Mesendoderm (in vitro differentiated cells): ENCODE data around the gene KHK.

Source experiments
- DNase-seq: peaks from one replicate; pipeline ENCODE4 v3.0.0; 2013
- H2AK5ac ChIP-seq: 2 replicates; pipeline ENCODE4 v1.6.1; 2013; ENCODE audit warnings: low read length, inconsistent platforms
- H2BK120ac ChIP-seq: 2 replicates; pipeline ENCODE4 v1.6.1; 2013; ENCODE audit warnings: low read depth, mild to moderate bottlenecking, low read length, moderate library complexity, mixed read lengths
- H2BK15ac ChIP-seq: replicated peaks from 2 replicates; pipeline ENCODE4 v1.6.1; 2013; ENCODE audit warnings: low read depth, mild to moderate bottlenecking, moderate library complexity
- H2BK5ac ChIP-seq: 2 replicates; pipeline ENCODE4 v1.6.1; 2013; ENCODE audit warnings: low read length, inconsistent platforms
- H3K18ac ChIP-seq: 2 replicates; pipeline ENCODE4 v1.6.1; 2013; ENCODE audit warnings: mild to moderate bottlenecking, low read length, mixed read lengths
- H3K23ac ChIP-seq: one replicate; pipeline ENCODE4 v1.6.1; 2013; ENCODE audit warnings: low read length
- H3K27ac ChIP-seq: 2 replicates; pipeline ENCODE4 v1.5.1; 2013; ENCODE audit warnings: low read depth, mild to moderate bottlenecking, inconsistent platforms, low read length, moderate library complexity
- H3K27me3 ChIP-seq: 2 replicates; pipeline ENCODE4 v1.6.1; 2013; ENCODE audit warnings: low read length, control low read depth, mild to moderate bottlenecking, inconsistent platforms; ENCODE audit not compliant: insufficient read depth, poor library complexity
- H3K36me3 ChIP-seq: 2 replicates; pipeline ENCODE4 v1.6.1; 2013; ENCODE audit warnings: low read length, inconsistent platforms; ENCODE audit not compliant: control insufficient read depth, insufficient read depth
- H3K4ac ChIP-seq: one replicate; pipeline ENCODE4 v1.6.1; 2013; ENCODE audit warnings: low read depth, mild to moderate bottlenecking, low read length, moderate library complexity
- H3K4me1 ChIP-seq: 2 replicates; pipeline ENCODE4 v1.6.1; 2013; ENCODE audit warnings: low read depth, low read length, inconsistent platforms; ENCODE audit not compliant: control insufficient read depth
- H3K4me2 ChIP-seq: 2 replicates; pipeline ENCODE4 v1.6.1; 2013; ENCODE audit warnings: low read length
- H3K4me3 ChIP-seq: 2 replicates; pipeline ENCODE4 v1.5.1; 2013; ENCODE audit warnings: mild to moderate bottlenecking, low read length
- H3K56ac ChIP-seq: one replicate; pipeline ENCODE4 v1.6.1; 2013; ENCODE audit warnings: low read length
- H3K79me1 ChIP-seq: 2 replicates; pipeline ENCODE4 v1.6.1; 2013; ENCODE audit warnings: low read length, inconsistent platforms
- H3K79me2 ChIP-seq: 2 replicates; pipeline ENCODE4 v1.6.1; 2013; ENCODE audit warnings: mild to moderate bottlenecking, low read length; ENCODE audit not compliant: control insufficient read depth, insufficient read depth
- H3K9ac ChIP-seq: 2 replicates; pipeline ENCODE4 v1.6.1; 2013; ENCODE audit warnings: low read length, inconsistent platforms
- H4K5ac ChIP-seq: one replicate; pipeline ENCODE4 v1.6.1; 2013; ENCODE audit warnings: low read length
- H4K8ac ChIP-seq: one replicate; pipeline ENCODE4 v1.6.1; 2013; ENCODE audit warnings: low read depth, mild to moderate bottlenecking, control low read depth, low read length, moderate library complexity
- WGBS: extraction: QIAGEN DNeasy Blood & Tissue Kit; methylation state at CpG from one replicate; pipeline ENCODE4 v1.1.7; 2013; ENCODE audit warnings: low lambda C conversion rate, missing lambda C conversion rate; ENCODE audit not compliant: insufficient coverage; ENCODE audit errors: extremely low coverage; 5-methylcytosine and 5-hydroxymethylcytosine counted together

KHK gene

DNA sequence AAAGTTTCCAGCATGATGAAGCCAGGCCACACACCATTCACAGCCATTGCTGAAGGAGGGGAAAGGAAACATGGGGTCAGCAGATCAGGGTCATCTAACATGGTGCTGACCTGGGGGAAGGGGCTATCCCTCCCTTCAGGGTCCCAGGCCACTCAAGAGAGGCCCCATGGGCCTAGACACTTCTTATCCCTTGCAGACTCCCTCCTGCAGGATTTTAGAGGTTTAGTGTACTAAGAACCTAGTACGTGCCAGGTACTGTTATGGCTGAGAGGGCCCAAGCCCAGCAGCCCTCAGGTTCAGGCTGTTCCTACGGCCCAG, 8.8 kb downstream of the KHK start:
- no peak overlapping the region for H3K4me3 ChIP-seq
- no peak overlapping the region for H3K27ac ChIP-seq
- H3K79me2 ChIP-seq: no peaks in the 10 kb centered on the region
- no peak overlapping the region for H2BK15ac ChIP-seq
- H4K8ac ChIP-seq: no peak overlapping the region
- H3K18ac ChIP-seq: no peak overlapping the region
- no peak overlapping the region for H2BK120ac ChIP-seq
- no peaks in the 10 kb centered on the region for H3K27me3 ChIP-seq
- H3K79me1 ChIP-seq: no peaks in the 10 kb centered on the region
- H3K9ac ChIP-seq: no peak overlapping the region
- no peak overlapping the region for H3K4ac ChIP-seq
- H3K4me2 ChIP-seq: no peak overlapping the region
- H2BK5ac ChIP-seq: no peak overlapping the region
- no peak for DNase-seq
- WGBS: no CpG with 5 or more reads among the region's 2 CpGs
- H3K56ac ChIP-seq: no peak overlapping the region
- H3K36me3 ChIP-seq: no peaks in the 10 kb centered on the region
- H3K23ac ChIP-seq: no peak overlapping the region
- no peak overlapping the region for H4K5ac ChIP-seq
- H2AK5ac ChIP-seq: no peak overlapping the region
- H3K4me1 ChIP-seq: no peaks in the 10 kb centered on the region

GRCh38 chr2:27095745-27096651, 9.4 kb downstream of the KHK start:
- Histone ChIP-seq H3K36me3 (no peaks in the 10 kb centered on the region), H3K79me2 (no peaks in the 10 kb centered on the region), H3K27me3 (no peaks in the 10 kb centered on the region), H3K4me3 (no peak overlapping the region), H3K4me1 (no peaks in the 10 kb centered on the region), H3K23ac (no peak overlapping the region), H2BK15ac (no peak overlapping the region), H3K4ac (peak overlapping the region; percentile 63), H3K4me2 (peak overlapping the region; percentile 79), H4K5ac (peak overlapping the region; percentile 17), H2BK5ac (no peak overlapping the region), H2BK120ac (no peak overlapping the region), H3K79me1 (no peaks in the 10 kb centered on the region), H4K8ac (peak overlapping the region; percentile 44), H2AK5ac (no peak overlapping the region), H3K56ac (peak overlapping the region; percentile 85), H3K27ac (no peak overlapping the region), H3K9ac (peak overlapping the region; percentile 75), H3K18ac (no peak overlapping the region)
- no CpG with 5 or more reads among the region's 18 CpGs for WGBS
- DNase-seq: peak; percentile 80

DNA sequence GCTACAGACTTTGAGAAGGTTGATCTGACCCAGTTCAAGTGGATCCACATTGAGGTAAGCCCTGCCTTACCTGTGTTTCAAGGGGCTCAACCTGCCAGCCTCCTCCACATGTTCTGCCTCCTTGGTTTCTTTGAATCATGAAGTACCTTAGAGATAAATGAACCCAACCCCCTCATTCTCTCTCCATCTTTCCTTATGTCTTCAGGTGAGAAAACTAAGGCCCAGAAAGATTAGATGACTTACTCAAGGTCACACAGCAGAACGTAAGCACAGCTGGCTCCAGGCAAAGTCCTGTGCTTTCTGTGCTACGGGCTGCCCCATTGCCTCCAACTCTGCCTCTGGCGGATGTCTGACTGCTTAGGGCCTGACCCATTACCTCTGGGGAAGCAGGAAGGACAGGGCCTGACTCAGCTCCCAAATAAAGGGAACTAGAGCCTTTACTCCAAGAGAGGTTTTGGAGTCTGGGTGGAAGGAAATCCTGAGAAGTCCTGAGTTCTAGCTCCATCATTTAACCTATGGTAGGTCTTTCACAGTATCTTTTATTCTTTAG, 10.3 kb downstream of the KHK start:
- no peak overlapping the region for H3K18ac ChIP-seq
- H3K79me1 ChIP-seq: no peaks in the 10 kb centered on the region
- no peak overlapping the region for H3K56ac ChIP-seq
- no peak overlapping the region for H2BK120ac ChIP-seq
- no peak overlapping the region for H2AK5ac ChIP-seq
- no peaks in the 10 kb centered on the region for H3K79me2 ChIP-seq
- no peak overlapping the region for H4K8ac ChIP-seq
- no peak overlapping the region for H3K23ac ChIP-seq
- H3K9ac ChIP-seq: no peak overlapping the region
- no peak for DNase-seq
- no peaks in the 10 kb centered on the region for H3K36me3 ChIP-seq
- no peak overlapping the region for H3K27ac ChIP-seq
- no peak overlapping the region for H3K4me3 ChIP-seq
- no peaks in the 10 kb centered on the region for H3K27me3 ChIP-seq
- H2BK5ac ChIP-seq: no peak overlapping the region
- no peak overlapping the region for H3K4me2 ChIP-seq
- H4K5ac ChIP-seq: no peak overlapping the region
- no peaks in the 10 kb centered on the region for H3K4me1 ChIP-seq
- WGBS: no CpG with 5 or more reads among the region's 3 CpGs
- H3K4ac ChIP-seq: no peak overlapping the region
- no peak overlapping the region for H2BK15ac ChIP-seq

DNA sequence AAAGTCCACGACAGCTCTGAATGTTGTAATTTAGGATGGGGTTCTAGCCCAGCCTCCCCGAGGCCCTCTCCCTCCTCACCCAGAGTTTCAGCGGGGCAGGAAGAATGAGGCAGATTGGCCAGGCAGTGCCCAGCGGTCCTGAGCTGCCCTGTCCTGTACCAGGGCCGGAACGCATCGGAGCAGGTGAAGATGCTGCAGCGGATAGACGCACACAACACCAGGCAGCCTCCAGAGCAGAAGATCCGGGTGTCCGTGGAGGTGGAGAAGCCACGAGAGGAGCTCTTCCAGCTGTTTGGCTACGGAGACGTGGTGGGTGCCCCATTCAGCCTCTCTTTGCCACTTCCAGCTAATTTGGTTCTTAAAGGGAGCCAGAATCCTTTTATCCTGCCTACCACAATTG, 10.8 kb downstream of the KHK start:
- Histone ChIP-seq H3K4ac (no peak overlapping the region), H3K4me2 (no peak overlapping the region), H3K79me1 (no peaks in the 10 kb centered on the region), H3K23ac (no peak overlapping the region), H2AK5ac (no peak overlapping the region), H4K5ac (no peak overlapping the region), H3K9ac (no peak overlapping the region), H3K36me3 (no peaks in the 10 kb centered on the region), H3K18ac (no peak overlapping the region), H4K8ac (no peak overlapping the region), H3K79me2 (no peaks in the 10 kb centered on the region), H2BK15ac (no peak overlapping the region), H3K27ac (no peak overlapping the region), H3K4me1 (no peaks in the 10 kb centered on the region), H3K4me3 (no peak overlapping the region), H3K27me3 (no peaks in the 10 kb centered on the region), H3K56ac (no peak overlapping the region), H2BK120ac (no peak overlapping the region), H2BK5ac (no peak overlapping the region)
- WGBS: no CpG with 5 or more reads among the region's 14 CpGs
- DNase-seq: no peak

- H2BK5ac ChIP-seq: no peak overlapping the region
- H3K4me2 ChIP-seq: no peak overlapping the region
- H3K9ac ChIP-seq: no peak overlapping the region
- no peak for DNase-seq
- no peaks in the 10 kb centered on the region for H3K27me3 ChIP-seq
- H3K27ac ChIP-seq: no peak overlapping the region
- no peaks in the 10 kb centered on the region for H3K79me1 ChIP-seq
- no peak overlapping the region for H2BK120ac ChIP-seq
- H3K36me3 ChIP-seq: no peaks in the 10 kb centered on the region
- no peak overlapping the region for H3K18ac ChIP-seq
- H3K4me1 ChIP-seq: no peaks in the 10 kb centered on the region
- no peak overlapping the region for H3K4ac ChIP-seq
- H3K79me2 ChIP-seq: no peaks in the 10 kb centered on the region
- H3K23ac ChIP-seq: no peak overlapping the region
- no peak overlapping the region for H3K56ac ChIP-seq
- no peak overlapping the region for H2AK5ac ChIP-seq
- WGBS: no CpG with 5 or more reads among the region's 19 CpGs
- H4K5ac ChIP-seq: no peak overlapping the region
- H3K4me3 ChIP-seq: no peak overlapping the region
- no peak overlapping the region for H4K8ac ChIP-seq
- no peak overlapping the region for H2BK15ac ChIP-seq
Measured at GRCh38 chr2:27099334-27099955, 12.9 kb downstream of the KHK start.
